OCI-LY3 (cell line): ENCODE data around the gene LTBP1.
A peak's percentile ranks its signal among the peaks of the same experiment; 100 is the strongest.
"Not testable (repeated sequence)": the region's sequence is repeated elsewhere in the genome, so short reads cannot be mapped to it uniquely, and the experiment has no call there.

Source experiments
- H2AFZ ChIP-seq: fragments of 200-600, 300-600 bp; shearing (Covaris generic); 2 replicates; pipeline ENCODE4 v1.6.0; 2014; ENCODE audit warnings: antibody characterized with exemption, low read depth, low read length
- H3K27ac ChIP-seq: fragments of 200-600, 300-600 bp; sonication (generic); 2 replicates; pipeline ENCODE4 v1.5.1; 2014; ENCODE audit warnings: mild to moderate bottlenecking, low read length, moderate library complexity, mixed read lengths
- H3K27me3 ChIP-seq: fragments of 200-600, 300-600 bp; sonication (generic); 2 replicates; pipeline ENCODE4 v1.6.1; 2014; ENCODE audit warnings: low read depth, low read length, mixed read lengths
- H3K36me3 ChIP-seq: fragments of 200-600, 300-600 bp; sonication (generic); replicated peaks from 2 replicates; pipeline ENCODE3; 2014; ENCODE audit warnings: low read depth, low read length, mixed read lengths
- H3K4me1 ChIP-seq: fragments of 300-600, 200-600 bp; sonication (generic); 2 replicates; pipeline ENCODE4 v1.6.1; 2014; ENCODE audit warnings: low read length, mixed read lengths
- H3K4me2 ChIP-seq: fragments of 200-600, 300-600 bp; sonication (generic); 2 replicates; pipeline ENCODE4 v1.6.1; 2014; ENCODE audit warnings: low read length, mixed read lengths
- H3K4me3 ChIP-seq: fragments of 300-600, 200-600 bp; sonication (generic); 2 replicates; pipeline ENCODE4 v1.5.1; 2014; ENCODE audit warnings: antibody characterized with exemption, mild to moderate bottlenecking, low read length, moderate library complexity
- H3K79me2 ChIP-seq: fragments of 300-600, 200-600 bp; shearing (Covaris generic); 2 replicates; pipeline ENCODE4 v1.6.1; 2014; ENCODE audit warnings: mild to moderate bottlenecking, low read length, mixed read lengths
- H3K9ac ChIP-seq: fragments of 300-600, 200-600 bp; shearing (Covaris generic); 2 replicates; pipeline ENCODE4 v1.6.0; 2014; ENCODE audit warnings: mild to moderate bottlenecking, low read length, moderate library complexity
- H3K9me3 ChIP-seq: fragments of 200-600, 300-600 bp; shearing (Covaris generic); 2 replicates; pipeline ENCODE4 v1.6.1; 2014; ENCODE audit warnings: low read length, mixed read lengths; ENCODE audit not compliant: insufficient read depth
- H4K20me1 ChIP-seq: fragments of 200-600, 300-600 bp; sonication (generic); 2 replicates; pipeline ENCODE4 v1.6.1; 2016; ENCODE audit warnings: low read length, mixed read lengths; ENCODE audit not compliant: insufficient read depth
- EZH2phosphoT487 ChIP-seq: fragments of 200-600 bp; shearing (Covaris generic); IDR thresholded peaks from 2 replicates; pipeline ENCODE4 v1.6.1; 2018; ENCODE audit warnings: antibody characterized with exemption, mixed run types, low read depth
- TF ChIP-seq, protein P1 (sequence below): fragments of 200-600, 300-600 bp; sonication (generic); IDR thresholded peaks from 2 replicates; pipeline ENCODE4 v1.5.1; 2014; ENCODE audit warnings: antibody characterized with exemption, low read length, low read depth

Gene LTBP1

DNA sequence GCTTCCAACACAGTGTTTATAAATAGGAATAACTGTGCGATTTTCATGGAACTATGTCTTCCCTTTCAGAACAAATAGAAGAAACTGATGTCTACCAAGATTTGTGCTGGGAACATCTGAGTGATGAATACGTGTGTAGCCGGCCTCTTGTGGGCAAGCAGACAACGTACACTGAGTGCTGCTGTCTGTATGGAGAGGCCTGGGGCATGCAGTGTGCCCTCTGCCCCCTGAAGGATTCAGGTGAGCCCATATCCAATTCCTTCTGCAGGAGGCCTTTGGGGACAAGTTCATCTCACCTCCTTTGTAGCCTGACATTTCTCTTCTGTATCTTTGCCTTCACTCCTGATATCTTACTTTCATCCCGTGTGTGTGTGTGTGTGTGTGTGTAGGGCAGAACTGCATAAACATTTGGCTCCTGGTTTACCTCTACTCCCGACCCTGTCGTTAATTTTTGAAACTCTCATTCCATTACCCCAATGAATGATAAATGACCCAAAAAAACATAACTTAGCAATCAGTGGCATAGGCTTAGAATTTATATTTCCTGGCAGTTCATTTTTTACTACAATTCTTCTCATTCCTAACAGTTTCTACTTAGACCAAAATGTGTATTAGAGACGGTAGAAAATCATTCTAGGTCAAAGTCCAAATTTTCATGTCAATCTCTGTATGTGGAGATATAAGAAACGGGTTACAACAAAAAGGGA, 418.7 kb downstream of the LTBP1 start:
- Histone ChIP-seq H3K9me3 (no peaks in the 10 kb centered on the region), H2AFZ (no peak overlapping the region), H3K79me2 (no peaks in the 10 kb centered on the region), H3K4me3 (no peak overlapping the region), H3K27ac (peak overlapping the region; percentile 55; the same call in 1 of the 2 replicates), H3K9ac (no peak overlapping the region), H4K20me1 (no peaks in the 10 kb centered on the region), H3K4me2 (peak overlapping the region; percentile 55; the same call in 1 of the 2 replicates), H3K36me3 (no peaks in the 10 kb centered on the region), H3K4me1 (peaks cover 21% of the 10 kb centered on the region), H3K27me3 (no peaks in the 10 kb centered on the region)
- TF ChIP-seq EZH2phosphoT487: no peak
- TF ChIP-seq, protein P1, sequence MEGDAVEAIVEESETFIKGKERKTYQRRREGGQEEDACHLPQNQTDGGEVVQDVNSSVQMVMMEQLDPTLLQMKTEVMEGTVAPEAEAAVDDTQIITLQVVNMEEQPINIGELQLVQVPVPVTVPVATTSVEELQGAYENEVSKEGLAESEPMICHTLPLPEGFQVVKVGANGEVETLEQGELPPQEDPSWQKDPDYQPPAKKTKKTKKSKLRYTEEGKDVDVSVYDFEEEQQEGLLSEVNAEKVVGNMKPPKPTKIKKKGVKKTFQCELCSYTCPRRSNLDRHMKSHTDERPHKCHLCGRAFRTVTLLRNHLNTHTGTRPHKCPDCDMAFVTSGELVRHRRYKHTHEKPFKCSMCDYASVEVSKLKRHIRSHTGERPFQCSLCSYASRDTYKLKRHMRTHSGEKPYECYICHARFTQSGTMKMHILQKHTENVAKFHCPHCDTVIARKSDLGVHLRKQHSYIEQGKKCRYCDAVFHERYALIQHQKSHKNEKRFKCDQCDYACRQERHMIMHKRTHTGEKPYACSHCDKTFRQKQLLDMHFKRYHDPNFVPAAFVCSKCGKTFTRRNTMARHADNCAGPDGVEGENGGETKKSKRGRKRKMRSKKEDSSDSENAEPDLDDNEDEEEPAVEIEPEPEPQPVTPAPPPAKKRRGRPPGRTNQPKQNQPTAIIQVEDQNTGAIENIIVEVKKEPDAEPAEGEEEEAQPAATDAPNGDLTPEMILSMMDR: no peak

DNA sequence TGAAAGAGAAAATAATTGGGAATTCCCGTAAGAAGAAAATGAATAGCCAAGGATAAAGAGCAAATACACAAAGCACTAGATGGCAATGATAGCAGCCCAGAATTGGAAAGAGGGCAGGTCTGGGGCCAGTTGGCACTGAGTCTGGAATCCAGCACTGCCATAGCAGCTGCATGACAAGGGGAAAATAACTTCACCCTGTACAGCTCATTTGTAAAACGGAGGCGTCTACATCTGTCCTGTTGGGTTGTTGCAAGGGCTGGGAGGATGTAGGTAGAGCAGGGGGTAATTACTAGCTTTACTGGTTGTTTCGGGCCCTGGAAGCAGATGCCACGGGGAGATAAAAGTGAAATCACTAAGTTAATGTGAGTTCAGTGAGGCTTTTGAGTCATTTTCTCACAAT, 419.7 kb downstream of the LTBP1 start:
- Histone ChIP-seq H3K4me2 (peak overlapping the region; percentile 55), H3K9ac (no peak overlapping the region), H3K4me1 (peaks cover 21% of the 10 kb centered on the region), H3K36me3 (no peaks in the 10 kb centered on the region), H3K9me3 (no peaks in the 10 kb centered on the region), H4K20me1 (no peaks in the 10 kb centered on the region), H3K4me3 (0 out of 2 replicates have a peak overlapping the region, but pooled peaks have one; percentile 7), H3K27me3 (no peaks in the 10 kb centered on the region), H2AFZ (no peak overlapping the region), H3K27ac (peak overlapping the region; percentile 55), H3K79me2 (no peaks in the 10 kb centered on the region)
- TF ChIP-seq, protein P1: no peak
- no peak for TF ChIP-seq EZH2phosphoT487

- H3K9me3 ChIP-seq, H4K20me1 ChIP-seq, H2AFZ ChIP-seq, H3K36me3 ChIP-seq, H3K27ac ChIP-seq, H3K27me3 ChIP-seq, H3K79me2 ChIP-seq, H3K4me3 ChIP-seq, H3K9ac ChIP-seq, H3K4me2 ChIP-seq: not testable (repeated sequence)
- H3K4me1 ChIP-seq: peaks cover 21% of the 10 kb centered on the region
These were observed 421.8 kb downstream of the LTBP1 start for GRCh38 chr2:33368524-33368923.

DNA sequence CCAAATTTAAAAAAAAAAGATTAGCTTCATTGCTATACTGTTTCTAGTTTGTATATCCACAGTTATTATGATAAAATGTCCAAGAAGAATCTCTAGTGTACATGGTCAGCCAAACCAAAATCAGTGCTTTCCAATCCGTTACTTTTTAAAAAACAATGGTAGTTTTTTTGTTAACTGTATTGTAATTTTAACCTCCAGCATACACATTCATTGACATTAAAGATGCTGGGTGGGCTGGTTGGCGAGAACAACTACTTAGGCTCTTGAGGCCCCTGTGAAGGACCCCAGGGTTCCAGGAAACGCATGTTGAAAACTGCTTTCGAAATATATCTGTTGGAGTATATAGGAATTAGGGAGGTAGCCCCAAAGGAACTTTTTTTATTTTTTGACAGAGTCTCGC, 422.4 kb downstream of the LTBP1 start:
- Histone ChIP-seq H3K9ac (no peak overlapping the region), H3K79me2 (no peaks in the 10 kb centered on the region), H2AFZ (no peak overlapping the region), H4K20me1 (no peaks in the 10 kb centered on the region), H3K27ac (no peak overlapping the region), H3K4me3 (no peak overlapping the region), H3K27me3 (no peaks in the 10 kb centered on the region), H3K4me1 (peaks cover 21% of the 10 kb centered on the region), H3K36me3 (no peaks in the 10 kb centered on the region), H3K9me3 (no peaks in the 10 kb centered on the region), H3K4me2 (no peak overlapping the region)
- TF ChIP-seq, protein P1: no peak
- no peak for TF ChIP-seq EZH2phosphoT487
